ENCODE measurements around the gene OR52I1.
A peak's percentile ranks its signal among the peaks of the same experiment; 100 is the strongest.

The OR52I1 gene

DNA sequence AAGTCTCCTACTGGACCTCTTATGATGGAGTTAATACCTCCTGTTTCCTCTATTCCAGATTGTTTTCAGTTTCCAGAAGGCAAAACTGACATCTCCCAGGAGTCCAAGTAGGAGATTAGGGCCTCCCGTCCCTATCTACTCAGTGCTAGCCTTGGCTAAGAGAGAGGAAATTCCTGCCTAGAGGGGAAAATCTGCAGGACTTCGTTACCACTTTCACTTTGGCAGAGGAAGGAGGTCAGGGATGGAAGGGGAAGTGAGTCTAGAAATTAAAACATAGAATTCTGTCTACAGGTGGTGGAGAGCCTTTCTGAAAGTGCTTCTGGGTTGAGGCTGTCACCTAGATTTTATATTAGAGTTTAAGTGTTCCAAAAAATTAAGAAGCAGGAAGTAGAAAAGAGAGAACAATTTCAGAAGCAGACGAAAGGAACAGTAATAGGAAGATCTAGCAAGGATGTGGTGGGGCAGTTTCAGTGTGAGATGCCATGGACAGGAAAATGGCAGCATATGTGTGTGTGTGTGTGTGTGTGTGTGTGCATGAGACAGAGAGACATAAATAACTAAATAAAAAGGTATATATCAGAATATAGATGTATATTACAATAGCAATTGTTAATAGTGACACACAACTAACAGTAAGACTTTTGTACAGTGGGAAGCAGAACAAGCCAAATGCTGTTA lies 16.6 kb downstream of the OR52I1 start:
- Histone ChIP-seq H4K8ac (ENCODE audit: low read length) (no peak overlapping the region), H3K27ac (ENCODE audit: low read length, poor library complexity, severe bottlenecking) (no peak overlapping the region), H3K4me3 (ENCODE audit: insufficient read depth in 1 of 2, low read depth in 1 of 2, low read length in 2 of 2) (peak overlapping the region in 1 of 2 experiments; percentile 69), H2BK12ac (ENCODE audit: low read length in 2 of 2) (no peak overlapping the region), H3K4me2 (ENCODE audit: low read length, poor library complexity, severe bottlenecking) (no peak overlapping the region), H2AFZ (ENCODE audit: low read depth, low read length) (peak overlapping the region; percentile 32), H3K4ac (ENCODE audit: low read depth in 1 of 2, low read length in 2 of 2) (no peak overlapping the region), H3K4me1 (ENCODE audit: control insufficient read depth, insufficient read depth, low read depth, low read length) (no peaks in the 10 kb centered on the region), H3K27me3 (ENCODE audit: control insufficient read depth in 1 of 2, insufficient read depth in 1 of 2, low read length in 2 of 2) (peaks cover 0 to 4% of the 10 kb centered on the region in 2 experiments), H3K18ac (ENCODE audit: low read depth in 1 of 2, low read length in 2 of 2) (no peak overlapping the region), H3K9ac (ENCODE audit: low read length) (peak overlapping the region; percentile 54), H3K14ac (ENCODE audit: low read length in 2 of 2) (no peak overlapping the region), H2BK15ac (ENCODE audit: low read depth, poor library complexity, severe bottlenecking) (no peak overlapping the region), H3K79me1 (replicated peaks; ENCODE audit: low read length, poor library complexity, severe bottlenecking) (peaks cover 1% of the 10 kb centered on the region), H3K9me3 (ENCODE audit: control insufficient read depth, low read length) (no peaks in the 10 kb centered on the region), H3K36me3 (ENCODE audit: control insufficient read depth in 1 of 2, insufficient read depth in 2 of 2, low read depth in 1 of 2, low read length in 2 of 2) (no peaks in the 10 kb centered on the region), H2AK5ac (ENCODE audit: low read length, severe bottlenecking) (no peak overlapping the region), H3K23ac (ENCODE audit: low read length in 2 of 2) (no peak overlapping the region), H4K91ac (ENCODE audit: low read length) (no peak overlapping the region), H2BK5ac (ENCODE audit: low read depth, low read length, poor library complexity, severe bottlenecking) (no peak overlapping the region), H2BK120ac (ENCODE audit: low read depth, low read length) (no peak overlapping the region)
- peak; percentile 7 for DNase-seq
- 68% methylated on average over 3 of the region's 3 CpGs for WGBS

DNA sequence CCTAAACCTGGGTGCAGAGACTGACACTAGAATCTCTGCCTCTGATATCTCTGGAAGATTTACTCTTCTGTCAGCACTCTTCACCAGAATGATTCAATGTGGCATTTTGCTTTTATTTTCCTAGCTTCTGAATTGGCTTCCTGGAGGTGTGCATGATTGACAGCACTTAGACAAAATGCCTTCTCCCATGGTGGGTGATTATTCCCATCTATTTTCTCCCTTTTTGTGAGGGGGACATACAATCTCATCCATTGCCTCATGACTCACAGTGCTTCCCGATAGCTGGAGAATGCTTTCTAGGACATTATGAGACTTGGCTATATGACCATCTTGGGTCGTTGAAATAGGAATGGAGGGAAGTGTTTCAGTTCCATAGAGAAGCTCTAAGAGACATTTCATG lies 18.1 kb downstream of the OR52I1 start:
- no peaks in the 10 kb centered on the region for H3K4me1 ChIP-seq (ENCODE audit: control insufficient read depth, insufficient read depth, low read depth, low read length)
- H3K79me1 ChIP-seq (replicated peaks; ENCODE audit: low read length, poor library complexity, severe bottlenecking) = no peaks in the 10 kb centered on the region
- H3K4ac ChIP-seq (ENCODE audit: low read depth in 1 of 2, low read length in 2 of 2) = no peak overlapping the region
- no peak overlapping the region for H2BK120ac ChIP-seq (ENCODE audit: low read depth, low read length)
- H2BK12ac ChIP-seq (ENCODE audit: low read length in 2 of 2) = no peak overlapping the region
- H3K4me3 ChIP-seq (ENCODE audit: insufficient read depth in 1 of 2, low read depth in 1 of 2, low read length in 2 of 2) = no peak overlapping the region
- no peaks in the 10 kb centered on the region for H3K9me3 ChIP-seq (ENCODE audit: control insufficient read depth, low read length)
- no peak overlapping the region for H2BK5ac ChIP-seq (ENCODE audit: low read depth, low read length, poor library complexity, severe bottlenecking)
- H3K18ac ChIP-seq (ENCODE audit: low read depth in 1 of 2, low read length in 2 of 2) = no peak overlapping the region
- H4K8ac ChIP-seq (ENCODE audit: low read length) = no peak overlapping the region
- H3K14ac ChIP-seq (ENCODE audit: low read length in 2 of 2) = no peak overlapping the region
- H2AK5ac ChIP-seq (ENCODE audit: low read length, severe bottlenecking) = no peak overlapping the region
- H3K27me3 ChIP-seq (ENCODE audit: control insufficient read depth in 1 of 2, insufficient read depth in 1 of 2, low read length in 2 of 2) = peaks cover 0 to 4% of the 10 kb centered on the region in 2 experiments
- no peak overlapping the region for H2BK15ac ChIP-seq (ENCODE audit: low read depth, poor library complexity, severe bottlenecking)
- H3K27ac ChIP-seq (ENCODE audit: low read length, poor library complexity, severe bottlenecking) = no peak overlapping the region
- no peak overlapping the region for H3K4me2 ChIP-seq (ENCODE audit: low read length, poor library complexity, severe bottlenecking)
- no peaks in the 10 kb centered on the region for H3K36me3 ChIP-seq (ENCODE audit: control insufficient read depth in 1 of 2, insufficient read depth in 2 of 2, low read depth in 1 of 2, low read length in 2 of 2)
- DNase-seq = no peak
- H3K23ac ChIP-seq (ENCODE audit: low read length in 2 of 2) = no peak overlapping the region
- WGBS = no CpG with 5 or more reads among the region's 2 CpGs
- H2AFZ ChIP-seq (ENCODE audit: low read depth, low read length) = no peak overlapping the region
- no peak overlapping the region for H4K91ac ChIP-seq (ENCODE audit: low read length)
- H3K9ac ChIP-seq (ENCODE audit: low read length) = no peak overlapping the region

DNA sequence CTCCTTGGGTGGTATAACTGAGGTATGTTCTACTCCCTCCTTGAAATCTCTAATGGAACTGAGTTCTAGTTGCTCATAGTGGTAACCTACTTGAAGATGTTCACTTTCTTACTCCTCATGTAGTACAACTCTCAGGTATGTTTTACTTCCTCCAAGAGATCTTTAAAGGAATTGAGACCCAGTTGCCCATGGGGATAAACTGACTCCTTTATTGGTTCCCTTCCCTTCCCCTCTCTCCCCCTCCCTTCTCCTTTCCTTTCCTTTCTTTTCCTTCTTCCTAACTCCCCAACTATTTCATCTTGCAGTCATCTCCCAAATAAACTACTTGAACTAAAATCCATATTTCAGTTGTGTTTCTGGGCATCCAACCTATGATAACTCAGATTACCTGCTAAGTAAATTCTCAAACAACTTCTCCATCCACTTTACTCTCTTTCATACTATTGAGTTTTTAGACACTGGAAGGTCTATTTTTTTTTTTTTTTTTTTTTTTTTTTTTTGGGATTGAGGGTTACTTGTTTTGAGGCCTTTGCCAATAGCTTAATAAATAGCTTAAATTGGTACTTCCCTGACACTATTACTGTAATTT lies 22.1 kb downstream of the OR52I1 start:
- Histone ChIP-seq H3K27ac (ENCODE audit: low read length, poor library complexity, severe bottlenecking) (no peak overlapping the region), H3K23ac (ENCODE audit: low read length in 2 of 2) (no peak overlapping the region), H3K18ac (ENCODE audit: low read depth in 1 of 2, low read length in 2 of 2) (no peak overlapping the region), H3K9ac (ENCODE audit: low read length) (no peak overlapping the region), H3K4me3 (ENCODE audit: insufficient read depth in 1 of 2, low read depth in 1 of 2, low read length in 2 of 2) (no peak overlapping the region), H3K36me3 (ENCODE audit: control insufficient read depth in 1 of 2, insufficient read depth in 2 of 2, low read depth in 1 of 2, low read length in 2 of 2) (no peaks in the 10 kb centered on the region), H3K79me1 (replicated peaks; ENCODE audit: low read length, poor library complexity, severe bottlenecking) (no peaks in the 10 kb centered on the region), H2AFZ (ENCODE audit: low read depth, low read length) (no peak overlapping the region), H3K4me1 (ENCODE audit: control insufficient read depth, insufficient read depth, low read depth, low read length) (no peaks in the 10 kb centered on the region), H2BK15ac (ENCODE audit: low read depth, poor library complexity, severe bottlenecking) (no peak overlapping the region), H2BK5ac (ENCODE audit: low read depth, low read length, poor library complexity, severe bottlenecking) (no peak overlapping the region), H3K27me3 (ENCODE audit: control insufficient read depth in 1 of 2, insufficient read depth in 1 of 2, low read length in 2 of 2) (peaks cover 0 to 4% of the 10 kb centered on the region in 2 experiments), H3K14ac (ENCODE audit: low read length in 2 of 2) (no peak overlapping the region), H4K91ac (ENCODE audit: low read length) (no peak overlapping the region), H2AK5ac (ENCODE audit: low read length, severe bottlenecking) (no peak overlapping the region), H3K4me2 (ENCODE audit: low read length, poor library complexity, severe bottlenecking) (no peak overlapping the region), H3K9me3 (ENCODE audit: control insufficient read depth, low read length) (no peaks in the 10 kb centered on the region), H4K8ac (ENCODE audit: low read length) (no peak overlapping the region), H3K4ac (ENCODE audit: low read depth in 1 of 2, low read length in 2 of 2) (no peak overlapping the region), H2BK120ac (ENCODE audit: low read depth, low read length) (no peak overlapping the region), H2BK12ac (ENCODE audit: low read length in 2 of 2) (no peak overlapping the region)
- no peak for DNase-seq

DNA sequence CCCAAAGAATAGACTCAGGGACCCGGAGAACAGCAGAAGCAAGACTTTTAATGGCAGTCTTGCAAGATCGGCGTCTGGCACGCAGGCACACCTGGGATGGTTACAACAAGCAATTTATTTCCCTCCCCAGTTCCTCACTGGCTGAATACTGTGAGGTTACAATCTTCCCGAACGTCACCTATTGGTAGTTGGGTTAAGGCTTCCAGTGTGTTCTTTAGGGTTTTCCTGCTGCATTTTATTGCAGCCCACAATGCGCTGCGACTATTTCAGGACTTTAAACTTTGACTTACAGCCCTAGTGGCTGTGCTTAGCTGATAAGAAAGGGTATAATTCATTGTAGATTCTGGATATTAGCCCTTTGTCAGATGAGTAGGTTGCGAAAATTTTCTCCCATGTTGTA lies 25.7 kb downstream of the OR52I1 start:
- Histone ChIP-seq H3K27me3 (ENCODE audit: control insufficient read depth in 1 of 2, insufficient read depth in 1 of 2, low read length in 2 of 2) (peaks cover 0 to 4% of the 10 kb centered on the region in 2 experiments), H2BK120ac (ENCODE audit: low read depth, low read length) (no peak overlapping the region), H3K4me3 (ENCODE audit: insufficient read depth in 1 of 2, low read depth in 1 of 2, low read length in 2 of 2) (no peak overlapping the region), H2BK15ac (ENCODE audit: low read depth, poor library complexity, severe bottlenecking) (no peak overlapping the region), H3K9ac (ENCODE audit: low read length) (no peak overlapping the region), H3K18ac (ENCODE audit: low read depth in 1 of 2, low read length in 2 of 2) (no peak overlapping the region), H2AFZ (ENCODE audit: low read depth, low read length) (no peak overlapping the region), H4K8ac (ENCODE audit: low read length) (no peak overlapping the region), H3K9me3 (ENCODE audit: control insufficient read depth, low read length) (no peaks in the 10 kb centered on the region), H3K4me2 (ENCODE audit: low read length, poor library complexity, severe bottlenecking) (no peak overlapping the region), H3K4ac (ENCODE audit: low read depth in 1 of 2, low read length in 2 of 2) (no peak overlapping the region), H3K79me1 (replicated peaks; ENCODE audit: low read length, poor library complexity, severe bottlenecking) (no peaks in the 10 kb centered on the region), H3K14ac (ENCODE audit: low read length in 2 of 2) (no peak overlapping the region), H4K91ac (ENCODE audit: low read length) (no peak overlapping the region), H3K23ac (ENCODE audit: low read length in 2 of 2) (no peak overlapping the region), H2BK5ac (ENCODE audit: low read depth, low read length, poor library complexity, severe bottlenecking) (no peak overlapping the region), H2AK5ac (ENCODE audit: low read length, severe bottlenecking) (no peak overlapping the region), H2BK12ac (ENCODE audit: low read length in 2 of 2) (no peak overlapping the region), H3K4me1 (ENCODE audit: control insufficient read depth, insufficient read depth, low read depth, low read length) (no peaks in the 10 kb centered on the region), H3K27ac (ENCODE audit: low read length, poor library complexity, severe bottlenecking) (no peak overlapping the region), H3K36me3 (ENCODE audit: control insufficient read depth in 1 of 2, insufficient read depth in 2 of 2, low read depth in 1 of 2, low read length in 2 of 2) (no peaks in the 10 kb centered on the region)
- no peak for DNase-seq
- WGBS = 82% methylated on average over 8 of the region's 9 CpGs
